ENCODE data around the gene SKI.

Gene SKI

GRCh38 chr1:2248854-2249558, 20.9 kb downstream of the SKI start:
- H3K4me3 ChIP-seq (ENCODE audit: low read length) = no peak overlapping the region
- no peaks in the 10 kb centered on the region for H3K27me3 ChIP-seq (ENCODE audit: low read depth, low read length)
- H3K4me1 ChIP-seq (ENCODE audit: low read length) = peaks cover 5% of the 10 kb centered on the region; the same call in 1 of the 2 replicates
- no peak overlapping the region for H2AFZ ChIP-seq (ENCODE audit: low read depth, low read length)
- no peaks in the 10 kb centered on the region for H3K9me3 ChIP-seq (ENCODE audit: insufficient read depth, low read length)
- H3K4me2 ChIP-seq (ENCODE audit: low read length) = no peak overlapping the region
- no peaks in the 10 kb centered on the region for H3K36me3 ChIP-seq (replicated peaks; ENCODE audit: low read depth, low read length)
- TF ChIP-seq CTCF (IDR thresholded peaks at IDR 0.05; ENCODE audit: low read depth, low read length) (no peak), EZH2phosphoT487 (IDR thresholded peaks at IDR 0.05; ENCODE audit: low read depth) (no peak)
- H3K79me2 ChIP-seq (ENCODE audit: low read length) = peaks cover 79% of the 10 kb centered on the region
- peaks cover 52% of the 10 kb centered on the region for H4K20me1 ChIP-seq (ENCODE audit: insufficient read depth, low read length)
- no peak overlapping the region for H3K27ac ChIP-seq (ENCODE audit: low read length)
- H3K9ac ChIP-seq (ENCODE audit: low read length) = no peak overlapping the region

DNA sequence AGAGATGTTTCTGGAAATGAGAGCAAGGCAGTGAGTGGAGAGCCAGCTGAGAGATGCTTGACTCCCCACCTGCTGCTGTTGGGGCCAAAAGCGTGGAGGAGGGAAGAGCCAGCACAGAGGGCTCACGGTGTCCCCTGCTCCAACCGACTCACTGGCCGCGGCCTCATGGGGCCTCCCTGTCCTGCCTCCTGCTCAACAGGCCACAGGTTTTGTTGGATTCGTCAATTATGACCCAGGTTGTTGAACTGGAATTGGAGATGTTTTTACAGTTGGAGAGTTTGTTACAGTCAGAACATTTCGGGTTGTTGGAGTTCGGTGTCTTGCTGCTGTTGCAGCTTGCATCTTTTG, 21.4 kb downstream of the SKI start:
- Histone ChIP-seq H3K4me2 (ENCODE audit: low read length) (no peak overlapping the region), H2AFZ (ENCODE audit: low read depth, low read length) (no peak overlapping the region), H3K9me3 (ENCODE audit: insufficient read depth, low read length) (no peaks in the 10 kb centered on the region), H3K27me3 (ENCODE audit: low read depth, low read length) (no peaks in the 10 kb centered on the region), H3K27ac (ENCODE audit: low read length) (no peak overlapping the region), H4K20me1 (ENCODE audit: insufficient read depth, low read length) (peaks cover 49% of the 10 kb centered on the region), H3K36me3 (replicated peaks; ENCODE audit: low read depth, low read length) (peaks cover 4% of the 10 kb centered on the region), H3K79me2 (ENCODE audit: low read length) (peaks cover 84% of the 10 kb centered on the region), H3K9ac (ENCODE audit: low read length) (no peak overlapping the region), H3K4me3 (ENCODE audit: low read length) (no peak overlapping the region), H3K4me1 (ENCODE audit: low read length) (peaks cover 4% of the 10 kb centered on the region; the same call in 1 of the 2 replicates)
- TF ChIP-seq EZH2phosphoT487 (IDR thresholded peaks at IDR 0.05; ENCODE audit: low read depth) (no peak), CTCF (IDR thresholded peaks at IDR 0.05; ENCODE audit: low read depth, low read length) (no peak)

DNA sequence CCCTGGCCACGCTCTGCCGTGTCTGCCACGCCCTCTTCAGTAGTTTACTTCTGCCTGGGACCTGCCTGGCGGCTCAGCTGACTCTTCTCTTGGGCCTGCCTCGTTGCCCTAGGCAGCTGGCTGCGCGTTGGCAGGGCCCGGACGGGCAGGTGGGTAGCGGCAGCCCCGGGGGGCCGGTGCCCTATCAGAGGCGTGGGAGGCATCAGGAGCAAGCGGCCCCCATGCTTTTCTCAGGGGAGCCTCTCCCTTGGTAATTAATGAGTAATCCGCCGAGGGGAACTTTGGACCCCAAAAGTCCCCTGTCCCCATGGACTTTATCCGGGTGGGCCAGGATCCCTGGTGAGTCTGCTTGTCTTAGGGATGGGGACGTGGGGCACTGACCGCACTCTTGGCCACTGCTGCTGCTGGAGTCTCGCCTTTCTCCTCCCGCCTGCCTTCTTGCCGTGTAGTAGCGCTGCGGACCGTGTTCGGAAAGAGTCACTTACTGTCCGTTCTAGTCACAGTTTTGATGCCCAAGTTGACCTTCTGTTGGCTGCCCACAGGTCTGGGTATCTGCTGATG, 22.7 kb downstream of the SKI start:
- H3K27me3 ChIP-seq (ENCODE audit: low read depth, low read length) = no peaks in the 10 kb centered on the region
- no peak overlapping the region for H3K4me2 ChIP-seq (ENCODE audit: low read length)
- no peak overlapping the region for H3K27ac ChIP-seq (ENCODE audit: low read length)
- H2AFZ ChIP-seq (ENCODE audit: low read depth, low read length) = no peak overlapping the region
- H3K4me3 ChIP-seq (ENCODE audit: low read length) = no peak overlapping the region
- H3K36me3 ChIP-seq (replicated peaks; ENCODE audit: low read depth, low read length) = peaks cover 16% of the 10 kb centered on the region
- peaks cover 3% of the 10 kb centered on the region; the same call in 1 of the 2 replicates for H3K9me3 ChIP-seq (ENCODE audit: insufficient read depth, low read length)
- H3K79me2 ChIP-seq (ENCODE audit: low read length) = peaks cover 96% of the 10 kb centered on the region
- peaks cover 9% of the 10 kb centered on the region for H3K4me1 ChIP-seq (ENCODE audit: low read length)
- H3K9ac ChIP-seq (ENCODE audit: low read length) = no peak overlapping the region
- H4K20me1 ChIP-seq (ENCODE audit: insufficient read depth, low read length) = peaks cover 47% of the 10 kb centered on the region
- TF ChIP-seq EZH2phosphoT487 (IDR thresholded peaks at IDR 0.05; ENCODE audit: low read depth) = no peak
- no peak for TF ChIP-seq CTCF (IDR thresholded peaks at IDR 0.05; ENCODE audit: low read depth, low read length)

GRCh38 chr1:2251363-2251762, 23.2 kb downstream of the SKI start:
- H2AFZ ChIP-seq (ENCODE audit: low read depth, low read length) = no peak overlapping the region
- H3K79me2 ChIP-seq (ENCODE audit: low read length) = peaks cover 96% of the 10 kb centered on the region
- no peak overlapping the region for H3K4me2 ChIP-seq (ENCODE audit: low read length)
- H3K36me3 ChIP-seq (replicated peaks; ENCODE audit: low read depth, low read length) = peaks cover 16% of the 10 kb centered on the region
- H3K9ac ChIP-seq (ENCODE audit: low read length) = no peak overlapping the region
- H3K9me3 ChIP-seq (ENCODE audit: insufficient read depth, low read length) = peaks cover 3% of the 10 kb centered on the region; the same call in 1 of the 2 replicates
- no peak overlapping the region for H3K27ac ChIP-seq (ENCODE audit: low read length)
- H3K4me3 ChIP-seq (ENCODE audit: low read length) = no peak overlapping the region
- no peaks in the 10 kb centered on the region for H3K27me3 ChIP-seq (ENCODE audit: low read depth, low read length)
- TF ChIP-seq EZH2phosphoT487 (IDR thresholded peaks at IDR 0.05; ENCODE audit: low read depth) (no peak), CTCF (IDR thresholded peaks at IDR 0.05; ENCODE audit: low read depth, low read length) (no peak)
- H3K4me1 ChIP-seq (ENCODE audit: low read length) = peaks cover 11% of the 10 kb centered on the region
- H4K20me1 ChIP-seq (ENCODE audit: insufficient read depth, low read length) = peaks cover 43% of the 10 kb centered on the region

Measured in OCI-LY3 (cell line).